ENCODE results near the gene FOXRED2. TPM values are rescaled to one million over a fixed set of nuclear protein-coding genes. Genes with fewer than 3 reads are reported as not detected.
"Not testable (repeated sequence)": the region's sequence is repeated elsewhere in the genome, so short reads cannot be mapped to it uniquely, and the experiment has no call there.

Gene FOXRED2
- total RNA-seq, 2 donors from 2014 or later, result 28.3 to 33.3 TPM

DNA sequence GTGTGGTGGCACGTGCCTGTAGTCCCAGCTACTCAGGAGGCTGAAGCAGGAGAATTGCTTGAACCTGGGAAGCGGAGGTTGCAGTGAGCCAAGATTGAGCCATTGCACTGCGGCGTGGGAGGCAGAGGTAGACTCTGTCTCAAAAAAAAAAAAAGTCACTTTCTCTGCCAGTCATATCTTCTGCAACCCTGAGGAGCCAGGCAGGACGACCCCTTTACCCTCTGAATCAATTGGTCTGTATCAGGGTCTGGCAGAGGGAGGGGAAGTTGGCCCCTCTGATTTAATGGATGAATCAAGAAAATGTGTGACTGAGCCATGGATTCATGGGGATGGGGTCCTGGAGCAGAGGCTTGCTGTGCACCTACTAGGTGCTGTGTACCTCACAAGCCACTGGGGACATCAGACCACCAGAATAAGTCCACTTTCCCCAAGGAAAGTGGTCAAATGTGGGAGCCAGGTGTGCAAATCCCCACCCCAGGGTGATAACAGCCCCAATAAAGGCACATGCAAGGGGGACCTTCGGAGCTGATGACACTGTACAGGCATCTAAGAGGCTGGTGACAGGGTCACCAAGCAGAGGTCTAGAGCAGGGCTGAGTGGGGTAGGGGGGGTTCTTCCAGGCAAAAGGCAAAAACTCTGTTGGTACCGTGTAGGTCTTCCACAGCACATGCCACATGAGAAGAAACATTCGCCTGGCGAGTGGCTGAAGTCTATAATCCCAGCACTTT, 54.4 kb downstream of the FOXRED2 start:
- no peaks in the 10 kb centered on the region for H3K27me3 ChIP-seq (ENCODE audit: control insufficient read depth, insufficient read depth, low read length, poor library complexity, severe bottlenecking)
- Mint-ChIP-seq H3K36me3 (ENCODE audit: low read depth) (no peaks in the 10 kb centered on the region), H3K27me3 (ENCODE audit: insufficient read depth) (no peaks in the 10 kb centered on the region), H3K9me3 (no peaks in the 10 kb centered on the region), H3K27ac (no peak overlapping the region), H3K4me3 (no peak overlapping the region), H3K4me1 (peaks cover 10% of the 10 kb centered on the region)
- TF ChIP-seq, protein P1, sequence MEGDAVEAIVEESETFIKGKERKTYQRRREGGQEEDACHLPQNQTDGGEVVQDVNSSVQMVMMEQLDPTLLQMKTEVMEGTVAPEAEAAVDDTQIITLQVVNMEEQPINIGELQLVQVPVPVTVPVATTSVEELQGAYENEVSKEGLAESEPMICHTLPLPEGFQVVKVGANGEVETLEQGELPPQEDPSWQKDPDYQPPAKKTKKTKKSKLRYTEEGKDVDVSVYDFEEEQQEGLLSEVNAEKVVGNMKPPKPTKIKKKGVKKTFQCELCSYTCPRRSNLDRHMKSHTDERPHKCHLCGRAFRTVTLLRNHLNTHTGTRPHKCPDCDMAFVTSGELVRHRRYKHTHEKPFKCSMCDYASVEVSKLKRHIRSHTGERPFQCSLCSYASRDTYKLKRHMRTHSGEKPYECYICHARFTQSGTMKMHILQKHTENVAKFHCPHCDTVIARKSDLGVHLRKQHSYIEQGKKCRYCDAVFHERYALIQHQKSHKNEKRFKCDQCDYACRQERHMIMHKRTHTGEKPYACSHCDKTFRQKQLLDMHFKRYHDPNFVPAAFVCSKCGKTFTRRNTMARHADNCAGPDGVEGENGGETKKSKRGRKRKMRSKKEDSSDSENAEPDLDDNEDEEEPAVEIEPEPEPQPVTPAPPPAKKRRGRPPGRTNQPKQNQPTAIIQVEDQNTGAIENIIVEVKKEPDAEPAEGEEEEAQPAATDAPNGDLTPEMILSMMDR (conservative IDR thresholded peaks at IDR 0.05), result peak; percentile 25
- WGBS, 2 experiments (ENCODE audit: insufficient coverage in 1 of 2, insufficient read length in 1 of 2), result 91 to 96% methylated on average over 4 to 9 of the region's 9 CpGs
- H3K27ac ChIP-seq (ENCODE audit: low read depth, low read length), result no peak overlapping the region
- no peaks in the 10 kb centered on the region for H3K9me3 ChIP-seq (ENCODE audit: control insufficient read depth, low read length)
- H3K4me1 ChIP-seq (ENCODE audit: control insufficient read depth, insufficient read depth, low read length), result peaks cover 4% of the 10 kb centered on the region
- H3K36me3 ChIP-seq (ENCODE audit: control insufficient read depth, insufficient read depth, low read length), result no peaks in the 10 kb centered on the region
- DNase-seq, result no peak
- H3K4me3 ChIP-seq (ENCODE audit: low read length), result no peak overlapping the region
- no peak overlapping the region for H3K9ac ChIP-seq (ENCODE audit: extremely low read depth, low read length, poor library complexity, severe bottlenecking)

DNA sequence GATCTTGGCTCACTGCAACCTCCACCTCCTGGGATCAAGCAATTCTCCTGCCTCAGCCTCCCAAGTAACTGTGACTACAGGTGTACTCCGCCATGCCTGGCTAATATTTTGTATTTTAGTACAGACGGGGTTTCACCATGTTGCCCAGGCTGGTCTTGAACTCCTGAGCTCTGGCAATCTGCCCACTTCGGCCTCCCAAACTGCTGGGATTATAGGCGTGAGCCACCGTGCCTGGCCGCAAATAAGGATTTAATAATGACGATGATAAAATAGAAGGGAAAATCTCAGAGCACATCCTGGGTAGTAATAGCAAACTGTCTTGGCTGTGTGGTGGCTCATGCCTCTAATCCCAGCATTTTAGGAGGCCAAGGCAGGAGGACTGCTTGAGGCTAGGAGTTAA, 55.9 kb downstream of the FOXRED2 start:
- not testable (repeated sequence) for H3K27ac Mint-ChIP-seq
- 92 to 96% methylated on average over 4 to 7 of the region's 7 CpGs for WGBS, 2 experiments (ENCODE audit: insufficient coverage in 1 of 2, insufficient read length in 1 of 2)

DNA sequence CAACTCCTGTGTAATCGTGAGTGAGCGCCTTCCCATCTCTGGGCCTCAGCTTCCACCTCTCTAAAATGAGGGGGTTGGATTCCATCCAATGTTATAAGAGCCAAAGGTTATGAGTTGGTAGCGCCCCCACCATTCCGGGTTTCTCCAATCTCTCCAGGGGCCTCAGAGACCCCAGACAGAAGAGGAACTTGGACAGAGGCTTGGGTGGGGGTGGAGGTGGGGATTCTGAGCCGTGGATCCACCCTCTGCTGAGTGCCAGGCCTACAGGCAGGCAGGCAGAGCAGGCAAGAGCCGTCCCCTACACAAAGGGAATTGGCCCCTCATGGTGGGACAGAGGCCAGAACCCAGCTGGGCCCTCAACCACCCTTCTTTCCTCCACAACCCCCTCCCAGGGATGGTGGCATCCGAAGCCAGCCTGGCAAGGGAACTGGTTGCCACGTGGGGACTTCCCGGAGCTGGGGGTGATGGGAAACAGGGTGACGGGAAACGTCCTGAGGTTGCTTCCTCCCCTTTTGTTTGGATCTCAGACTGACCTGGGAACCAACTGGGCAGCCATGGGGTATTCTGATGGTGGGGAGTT, 57.2 kb downstream of the FOXRED2 start:
- Histone ChIP-seq H3K9me3 (ENCODE audit: control insufficient read depth, low read length) (no peaks in the 10 kb centered on the region), H3K27me3 (ENCODE audit: control insufficient read depth, insufficient read depth, low read length, poor library complexity, severe bottlenecking) (no peaks in the 10 kb centered on the region), H3K4me3 (ENCODE audit: low read length) (no peak overlapping the region), H3K27ac (ENCODE audit: low read depth, low read length) (no peak overlapping the region), H3K9ac (ENCODE audit: extremely low read depth, low read length, poor library complexity, severe bottlenecking) (no peak overlapping the region), H3K36me3 (ENCODE audit: control insufficient read depth, insufficient read depth, low read length) (no peaks in the 10 kb centered on the region), H3K4me1 (ENCODE audit: control insufficient read depth, insufficient read depth, low read length) (no peaks in the 10 kb centered on the region)
- TF ChIP-seq, protein P1 (conservative IDR thresholded peaks at IDR 0.05), result no peak
- no peak for DNase-seq
- WGBS, 2 experiments (ENCODE audit: insufficient coverage in 1 of 2, insufficient read length in 1 of 2), result 88 to 93% methylated on average over 2 to 11 of the region's 11 CpGs
- H3K27ac Mint-ChIP-seq, result no peak overlapping the region
- no peaks in the 10 kb centered on the region for H3K9me3 Mint-ChIP-seq
- H3K36me3 Mint-ChIP-seq (ENCODE audit: low read depth), result no peaks in the 10 kb centered on the region
- no peak overlapping the region for H3K4me3 Mint-ChIP-seq
- H3K27me3 Mint-ChIP-seq (ENCODE audit: insufficient read depth), result no peaks in the 10 kb centered on the region
- peaks cover 7% of the 10 kb centered on the region for H3K4me1 Mint-ChIP-seq

More for the DNA sequence above, 55.9 kb downstream of the FOXRED2 start:
- H3K27ac ChIP-seq (ENCODE audit: low read depth, low read length); H3K9me3 ChIP-seq (ENCODE audit: control insufficient read depth, low read length); H3K4me1 ChIP-seq (ENCODE audit: control insufficient read depth, insufficient read depth, low read length); DNase-seq; H3K36me3 Mint-ChIP-seq (ENCODE audit: low read depth); H3K9me3 Mint-ChIP-seq; H3K27me3 Mint-ChIP-seq (ENCODE audit: insufficient read depth); H3K4me1 Mint-ChIP-seq; H3K9ac ChIP-seq (ENCODE audit: extremely low read depth, low read length, poor library complexity, severe bottlenecking); H3K4me3 Mint-ChIP-seq; H3K27me3 ChIP-seq (ENCODE audit: control insufficient read depth, insufficient read depth, low read length, poor library complexity, severe bottlenecking); H3K4me3 ChIP-seq (ENCODE audit: low read length); H3K36me3 ChIP-seq (ENCODE audit: control insufficient read depth, insufficient read depth, low read length): not testable (repeated sequence)
